T-cell (primary cell): ENCODE measurements around the gene IL11. TPM values are rescaled to one million over a fixed set of nuclear protein-coding genes. Genes with fewer than 3 reads are reported as not detected.
A peak's percentile ranks its signal among the peaks of the same experiment; 100 is the strongest.
"Not testable (repeated sequence)": the region's sequence is repeated elsewhere in the genome, so short reads cannot be mapped to it uniquely, and the experiment has no call there.

ENCODE experiments used
- ATAC-seq, 4 experiments: fragments of 200-7000 bp in 3 of 4; fragments of 150-1000 bp in 1 of 4; cut with Tn5 transposase; replicated peaks in 1 of 4; 1 replicate in 3 of 4; 2 replicates in 1 of 4; pipeline ENCODE4 v1.10.0; 2021; ENCODE audit warnings: moderate library complexity in 3 of 4, mild to moderate bottlenecking in 2 of 4, moderate number of reproducible peaks in 1 of 4
- CTCF ChIA-PET, 2 donors: fragments of 300-600 bp; sonication (Branson Sonifier 250); formaldehyde crosslinking; loops; one replicate each; lab custom pipeline; 2022; ENCODE audit warnings: antibody characterized with exemption in 2 of 2; lab: Charles Lee
- POLR2A ChIA-PET, 2 donors: fragments of 300-600 bp; sonication (Branson Sonifier 250); formaldehyde crosslinking; loops; one replicate each; lab custom pipeline; 2022; ENCODE audit warnings: antibody characterized with exemption in 2 of 2; lab: Charles Lee
- DNase-seq, 35 experiments: peaks; one replicate each; pipeline versions ENCODE4 v3.0.0 to v3.0.0-alpha.2; 2013 to 2023
- H3K27ac ChIP-seq: one replicate; pipeline ENCODE4 v1.5.1; 2013; ENCODE audit warnings: low read length
- H3K27me3 ChIP-seq, 2 experiments: replicated peaks in 1 of 2; 1 replicate in 1 of 2; 2 replicates in 1 of 2; pipeline versions ENCODE4 v1.6.1 to v1.7.0; 2013; ENCODE audit warnings: low read length in 1 of 2, mixed read lengths in 1 of 2; ENCODE audit not compliant: control insufficient read depth in 2 of 2, insufficient read depth in 2 of 2; ENCODE audit errors: extremely low read depth in 1 of 2
- H3K36me3 ChIP-seq, 2 donors: 1 replicate in 1 of 2; 2 replicates in 1 of 2; pipeline versions ENCODE4 v1.6.1 to v1.7.0; 2013; ENCODE audit warnings: low read length in 1 of 2; ENCODE audit not compliant: control insufficient read depth in 2 of 2, insufficient read depth in 1 of 2; ENCODE audit errors: extremely low read depth in 1 of 2
- H3K4me1 ChIP-seq, 2 experiments: 1 replicate in 1 of 2; 2 replicates in 1 of 2; pipeline versions ENCODE4 v1.6.1 to v1.7.0; 2013; ENCODE audit warnings: low read length in 2 of 2, mixed read lengths in 1 of 2; ENCODE audit not compliant: insufficient read depth in 2 of 2, control insufficient read depth in 1 of 2; ENCODE audit errors: extremely low read depth in 1 of 2
- H3K4me3 ChIP-seq, 2 donors: 1 replicate in 1 of 2; 2 replicates in 1 of 2; pipeline versions ENCODE4 v1.5.1 to v1.7.0; 2013; ENCODE audit warnings: mild to moderate bottlenecking in 2 of 2, low read length in 1 of 2, moderate library complexity in 1 of 2; ENCODE audit not compliant: control insufficient read depth in 1 of 2; ENCODE audit errors: extremely low read depth in 1 of 2
- H3K9me3 ChIP-seq: 2 replicates; pipeline ENCODE4 v1.7.0; 2013
- H3K27ac Mint-ChIP-seq, 2 donors: one replicate each; pipeline ENCODE4 v1.8.0; 2020 to 2021; ENCODE audit warnings: mild to moderate bottlenecking in 2 of 2, mixed read lengths in 2 of 2
- H3K27me3 Mint-ChIP-seq, 2 donors: one replicate each; pipeline ENCODE4 v1.8.0; 2021 to 2022; ENCODE audit warnings: mixed read lengths in 2 of 2
- H3K36me3 Mint-ChIP-seq: one replicate; pipeline ENCODE4 v1.8.0; 2021; ENCODE audit warnings: mixed read lengths
- H3K4me1 Mint-ChIP-seq, 3 donors: one replicate each; pipeline ENCODE4 v1.8.0; 2020 to 2022; ENCODE audit warnings: mixed read lengths in 3 of 3, mild to moderate bottlenecking in 1 of 3
- H3K4me3 Mint-ChIP-seq, 3 donors: one replicate each; pipeline ENCODE4 v1.8.0; 2020 to 2022; ENCODE audit warnings: mild to moderate bottlenecking in 3 of 3, mixed read lengths in 3 of 3, moderate library complexity in 3 of 3
- H3K9me3 Mint-ChIP-seq, 3 donors: one replicate each; pipeline ENCODE4 v1.8.0; 2020 to 2022; ENCODE audit warnings: mixed read lengths in 3 of 3
- WGBS: methylation state at CpG from one replicate; pipeline ENCODE4 v1.1.5; 2013; ENCODE audit warnings: missing lambda C conversion rate; ENCODE audit not compliant: insufficient coverage; 5-methylcytosine and 5-hydroxymethylcytosine counted together
- total RNA-seq, 35 experiments: library from RNA in 6 of 35; stranded (reverse) in 6 of 35; fragments of 120-200 nt in 1 of 35; gene quantifications; one replicate each; pipeline versions ENCODE4 v1.2.1 to v1.2.4 and lab custom pipeline; 2013 to 2026

Gene IL11
- total RNA-seq, 5 donors from 2014 or later (not counting 1 experiment from before 2014, with no cell fraction given) = 0.53 to 0.96 TPM; not detected in 3

DNA sequence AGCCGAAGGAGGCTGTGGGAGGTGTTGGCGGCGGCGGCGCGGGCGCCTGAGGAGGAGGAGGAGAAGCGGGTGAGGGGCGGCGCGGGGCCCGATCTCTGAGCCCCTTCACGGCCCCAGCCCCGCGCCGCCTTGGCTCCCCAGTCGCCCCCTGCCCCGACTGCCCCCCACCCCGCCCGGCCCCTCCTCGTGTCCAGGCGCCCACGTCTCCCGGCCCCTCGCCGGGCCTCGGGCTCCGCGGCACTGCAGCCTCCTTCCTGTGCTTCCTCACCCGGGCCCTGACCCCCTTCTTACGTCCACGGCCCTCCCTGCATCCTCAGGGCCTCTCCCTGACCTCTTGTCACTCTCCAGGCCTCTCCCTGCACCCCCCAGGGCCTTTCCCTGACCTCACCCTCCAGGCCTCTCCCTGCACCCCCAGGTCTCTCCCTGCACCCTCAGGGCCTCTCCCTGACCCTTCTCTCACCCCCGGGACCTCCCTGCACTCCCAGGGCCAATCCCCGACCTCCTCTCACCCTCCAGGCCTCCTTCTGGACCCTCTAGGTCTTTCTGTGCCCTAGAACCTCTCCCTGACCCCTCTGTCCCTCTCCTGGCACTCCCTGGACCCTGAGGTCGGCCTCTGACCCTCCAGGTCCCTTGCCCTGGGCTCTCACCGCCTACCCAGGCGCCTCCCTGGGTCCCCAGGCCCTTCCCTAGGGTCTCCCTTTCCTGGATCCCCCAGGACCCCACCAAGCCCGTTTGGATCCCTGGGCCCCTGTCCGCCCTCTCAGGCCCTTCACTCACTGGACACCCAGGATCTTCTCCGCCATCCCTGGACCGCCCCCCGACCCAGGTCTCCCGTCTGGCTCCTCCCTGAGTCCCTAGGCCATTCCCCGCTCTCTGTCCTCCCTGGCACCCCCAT lies 30.1 kb downstream of the IL11 start:
- ATAC-seq (no peak), DNase-seq (peak in 8 of 35 experiments; percentile 12 to 37 (median 18))
- WGBS = 8% methylated on average over 25 of the region's 44 CpGs
- Mint-ChIP-seq H3K4me1 (peaks cover 19 to 25% (median 21%) of the 10 kb centered on the region in 3 donors), H3K36me3 (peaks cover 10% of the 10 kb centered on the region), H3K27ac (peak overlapping the region; percentile 88), H3K4me3 (peak overlapping the region; percentile 78 to 92 (median 92)), H3K27me3 (peaks cover under 1 to 5% of the 10 kb centered on the region in 2 donors), H3K9me3 (no peaks in the 10 kb centered on the region)
- POLR2A ChIA-PET = interaction anchor here (0.6 to 1.8 kb wide), 17 partner anchors 8 to 891 kb away, joined by 3 to 11 read pairs (median 4); partner anchors contain the start of genes HSPBP1 (in 1 of the 2), ISOC2 (in 1 of the 2), LENG8 (in 1 of the 2) and TMEM238 (in 1 of the 2)
- H3K9me3 ChIP-seq = no peaks in the 10 kb centered on the region
- peaks cover 6 to 31% of the 10 kb centered on the region in 2 experiments for H3K4me1 ChIP-seq
- CTCF ChIA-PET = interaction anchor here in 1 of 2 donors (0.5 to 1.7 kb wide), 11 partner anchors 38 to 1343 kb away, joined by 3 to 15 read pairs (median 4); partner anchors contain the start of genes FIZ1, ISOC2, PPP6R1 and TMEM238
- peaks cover 3 to 13% of the 10 kb centered on the region in 2 donors for H3K36me3 ChIP-seq
- peak overlapping the region; percentile 70 for H3K27ac ChIP-seq
- H3K27me3 ChIP-seq = peaks cover 0 to 21% of the 10 kb centered on the region in 2 experiments
- H3K4me3 ChIP-seq = peak overlapping the region; percentile 58 to 64

DNA sequence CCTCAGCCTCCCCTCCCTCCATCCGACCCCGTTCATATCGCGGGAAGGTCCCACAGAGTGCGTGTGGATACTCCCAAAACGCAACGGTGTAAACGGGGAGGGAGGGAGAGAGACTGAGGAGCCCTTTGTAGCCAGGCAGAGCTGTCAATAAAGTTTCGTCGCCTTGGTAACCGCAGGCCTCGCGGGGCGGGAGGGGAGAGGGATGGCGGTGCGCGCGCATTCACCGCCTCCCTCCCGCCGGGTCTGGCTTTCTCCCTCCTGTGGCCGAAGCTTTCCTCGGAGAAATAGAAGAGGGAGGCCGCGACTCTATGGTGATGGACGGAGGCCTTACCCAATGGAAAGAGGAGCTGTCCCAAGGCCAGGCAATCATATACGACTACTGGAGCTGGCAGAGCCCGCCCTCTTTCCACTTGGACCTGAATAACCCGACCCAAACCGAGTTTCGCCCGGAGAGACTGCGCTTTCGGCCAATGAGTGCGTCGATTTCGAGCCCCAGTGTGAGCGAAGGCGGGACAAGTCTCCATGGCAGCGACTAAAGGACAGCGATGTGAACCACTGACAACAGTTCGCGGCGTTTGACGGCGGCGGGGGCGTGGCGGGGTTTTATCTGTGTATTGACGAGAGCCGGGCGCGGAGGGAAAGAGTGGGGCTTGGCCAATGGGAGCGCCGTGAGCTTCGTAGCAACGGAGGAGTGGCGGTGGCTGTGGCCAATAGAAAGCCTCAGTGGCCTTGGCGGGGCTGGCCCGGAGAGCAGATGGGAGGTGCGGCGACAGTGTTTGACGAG lies 31.0 kb downstream of the IL11 start, which contains the start of gene KMT5C:
KMT5C (plus strand) TSS at position 772 of the 784 bp plus-strand sequence. CDS start 2,061 bp downstream, outside the sequence.
- H3K27ac Mint-ChIP-seq = peak within 1 kb of the TSS; percentile 88
- Histone ChIP-seq H3K4me3 (peak within 1 kb of the TSS; percentile 64 to 72), H3K36me3 (peaks cover 3 to 13% of the 10 kb centered on the region in 2 donors), H3K27me3 (peaks cover 0 to 20% of the 10 kb centered on the region in 2 experiments), H3K9me3 (no peaks in the 10 kb centered on the region), H3K27ac (peak within 1 kb of the TSS; percentile 99), H3K4me1 (peaks cover 6 to 31% of the 10 kb centered on the region in 2 experiments)
- H3K36me3 Mint-ChIP-seq = peaks cover 6% of the 10 kb centered on the region
- ChIA-PET POLR2A (interaction anchor here (0.6 to 1.8 kb wide), 23 partner anchors 9 to 890 kb away, joined by 3 to 11 read pairs (median 4); partner anchors contain the start of genes UBE2S (in 2 of the 2), HSPBP1 (in 1 of the 2), ISOC2 (in 1 of the 2) and LENG8 (in 1 of the 2)), CTCF (interaction anchor here in 1 of 2 donors (0.7 to 1.7 kb wide), 11 partner anchors 37 to 292 kb away, joined by 3 to 15 read pairs (median 4); partner anchors contain the start of genes FIZ1, ISOC2, PPP6R1 and TMEM238)
- peak; percentile 100 for DNase-seq
- H3K4me1 Mint-ChIP-seq = peaks cover 19 to 25% (median 21%) of the 10 kb centered on the region in 3 donors
- peaks cover 3 to 10% of the 10 kb centered on the region in 2 donors for H3K27me3 Mint-ChIP-seq
- under 1% methylated on average over 49 of the region's 63 CpGs for WGBS
- H3K9me3 Mint-ChIP-seq = no peaks in the 10 kb centered on the region
- peak within 1 kb of the TSS; percentile 78 to 92 (median 92) for H3K4me3 Mint-ChIP-seq
- ATAC-seq = peak; percentile 78 to 84 (median 82)

DNA sequence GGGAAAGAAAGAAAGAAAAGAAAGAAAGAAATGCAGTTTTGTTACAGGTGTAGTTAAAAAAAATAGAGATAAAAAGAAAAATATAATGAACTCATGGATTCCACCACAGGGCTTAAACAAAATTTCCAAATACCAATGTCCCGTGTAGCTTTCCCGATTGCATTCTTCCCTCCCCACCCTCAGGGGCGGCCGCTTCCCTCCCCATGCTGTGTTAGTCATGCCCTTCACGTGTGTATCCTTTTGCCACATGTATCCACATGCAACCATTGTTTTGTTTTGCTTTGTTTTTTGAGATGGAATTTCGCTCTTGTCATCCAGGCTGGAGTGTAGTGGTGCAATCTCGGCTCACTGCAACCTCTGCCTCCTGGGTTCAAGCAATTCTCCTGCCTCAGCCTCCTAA lies 34.2 kb downstream of the IL11 start:
- Mint-ChIP-seq H3K27me3 (peaks cover 3 to 21% of the 10 kb centered on the region in 2 donors), H3K27ac (no peak overlapping the region), H3K4me1 (peaks cover 16 to 20% (median 19%) of the 10 kb centered on the region in 3 donors), H3K36me3 (no peaks in the 10 kb centered on the region), H3K9me3 (no peaks in the 10 kb centered on the region), H3K4me3 (no peak overlapping the region)
- H3K36me3 ChIP-seq = no peaks in the 10 kb centered on the region
- peaks cover 0 to 45% of the 10 kb centered on the region in 2 experiments for H3K27me3 ChIP-seq
- CTCF ChIA-PET = no interaction called here
- WGBS = no CpG with 5 or more reads among the region's 7 CpGs
- no peak overlapping the region for H3K4me3 ChIP-seq
- no peak for DNase-seq
- ATAC-seq = no peak
- H3K4me1 ChIP-seq = peaks cover 4 to 23% of the 10 kb centered on the region in 2 experiments
- POLR2A ChIA-PET = no interaction called here
- H3K9me3 ChIP-seq = no peaks in the 10 kb centered on the region
- H3K27ac ChIP-seq = no peak overlapping the region

DNA sequence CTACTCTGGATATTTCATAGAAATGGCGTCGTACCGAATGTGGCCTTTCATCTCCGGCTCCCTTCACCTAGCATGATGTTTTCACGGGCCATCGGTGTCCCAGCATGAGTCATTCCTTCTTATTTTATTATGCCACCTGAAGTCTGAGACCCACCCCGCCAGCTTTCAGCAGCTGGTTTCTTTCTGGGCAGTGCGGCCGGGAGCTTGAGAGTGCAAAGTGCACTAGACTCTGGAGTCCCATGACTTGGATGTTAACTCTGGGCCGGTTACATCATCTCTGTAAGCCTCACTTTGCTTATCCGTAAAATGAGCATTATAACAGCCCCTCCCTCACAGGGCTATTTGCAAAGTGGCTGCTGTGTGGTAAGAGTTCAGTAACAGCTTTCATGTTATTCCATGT lies 36.4 kb downstream of the IL11 start:
- ATAC-seq (no peak), DNase-seq (no peak)
- H3K9me3 ChIP-seq = no peaks in the 10 kb centered on the region
- H3K4me3 ChIP-seq = no peak overlapping the region
- H3K27me3 ChIP-seq = peaks cover 0 to 36% of the 10 kb centered on the region in 2 experiments
- Mint-ChIP-seq H3K27ac (no peak overlapping the region), H3K4me1 (peaks cover 5 to 9% (median 8%) of the 10 kb centered on the region in 3 donors), H3K4me3 (no peak overlapping the region), H3K9me3 (no peaks in the 10 kb centered on the region), H3K36me3 (no peaks in the 10 kb centered on the region), H3K27me3 (peaks cover 3 to 23% of the 10 kb centered on the region in 2 donors)
- H3K27ac ChIP-seq = no peak overlapping the region
- ChIA-PET POLR2A (no interaction called here), CTCF (no interaction called here)
- WGBS = 92% methylated on average over 9 of the region's 11 CpGs
- H3K36me3 ChIP-seq = no peaks in the 10 kb centered on the region
- peaks cover 4 to 9% of the 10 kb centered on the region in 2 experiments for H3K4me1 ChIP-seq

DNA sequence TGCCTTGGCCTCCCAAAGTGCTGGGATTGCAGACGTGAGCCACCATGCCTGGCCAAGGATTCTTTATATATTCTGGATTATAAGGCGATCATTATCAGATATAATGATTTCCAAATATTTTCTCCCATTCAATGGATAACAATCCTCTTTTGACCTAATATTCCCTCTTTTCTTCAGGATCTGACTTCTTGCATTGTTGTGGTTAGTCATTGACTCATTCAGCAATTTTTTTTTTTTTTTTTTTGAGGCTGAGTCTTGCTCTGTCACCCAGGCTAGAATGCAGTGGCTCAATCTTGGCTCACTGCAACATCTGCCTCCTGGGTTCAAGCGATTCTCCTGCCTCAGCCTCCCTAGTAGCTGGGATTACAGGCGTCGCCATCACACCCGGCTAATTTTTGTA lies 40.5 kb downstream of the IL11 start:
- H3K4me3 Mint-ChIP-seq = not testable (repeated sequence)

More for the DNA sequence above, 40.5 kb downstream of the IL11 start:
- H3K9me3 ChIP-seq, POLR2A ChIA-PET, DNase-seq, H3K9me3 Mint-ChIP-seq, H3K36me3 ChIP-seq, H3K27ac ChIP-seq, H3K36me3 Mint-ChIP-seq, H3K4me1 Mint-ChIP-seq, ATAC-seq, H3K4me3 ChIP-seq, H3K27ac Mint-ChIP-seq, CTCF ChIA-PET, H3K4me1 ChIP-seq: not testable (repeated sequence)
- peaks cover 0 to 23% of the 10 kb centered on the region in 2 donors for H3K27me3 Mint-ChIP-seq
- peaks cover 0 to 31% of the 10 kb centered on the region in 2 experiments for H3K27me3 ChIP-seq
- 96% methylated on average over 4 of the region's 6 CpGs for WGBS
